Pancreas (tissue), 10 donors: ENCODE data around the gene MPC1. TPM values are rescaled to one million over a fixed set of nuclear protein-coding genes. Genes with fewer than 3 reads are reported as not detected.
A peak's percentile ranks its signal among the peaks of the same experiment; 100 is the strongest.

ENCODE experiments used
- ATAC-seq, 4 donors: fragments of 200-7000 bp; cut with Tn5 transposase; one replicate each; pipeline versions ENCODE4 v1.8.0 to v1.9.1; 2020; ENCODE audit warnings: mild to moderate bottlenecking in 4 of 4, moderate library complexity in 4 of 4
- DNase-seq, 6 donors: peaks; one replicate each; pipeline ENCODE4 v3.0.0-alpha.2; 2020
- FAIRE-seq: peaks from 2 replicates; lab custom pipeline; 2012; peaks lifted over from hg19 to GRCh38; lab: Jason Lieb, UNC
- H3K27ac ChIP-seq, 4 donors: fragments of 200-600 bp; sonication (generic); 1 replicate in 3 of 4; 2 replicates in 1 of 4; pipeline versions ENCODE4 v1.5.0 to v1.8.0; 2020
- H3K27me3 ChIP-seq, 4 donors: fragments of 200-600 bp; one replicate each; pipeline ENCODE4 v1.8.0; 2021
- H3K36me3 ChIP-seq, 3 donors: fragments of 200-600 bp; sonication (generic) in 1 of 3; one replicate each; pipeline versions ENCODE4 v1.5.0 to v1.8.0; 2020 to 2021
- H3K4me1 ChIP-seq, 3 donors: fragments of 200-600 bp; one replicate each; pipeline ENCODE4 v1.8.0; 2021
- H3K4me3 ChIP-seq, 4 donors: fragments of 200-600 bp; sonication (generic) in 2 of 4; one replicate each; pipeline versions ENCODE4 v1.5.0 to v1.8.0; 2020 to 2021
- H3K9me3 ChIP-seq, 4 donors: fragments of 200-600 bp; one replicate each; pipeline ENCODE4 v1.8.0; 2021
- CTCF ChIP-seq, 4 donors: fragments of 200-600 bp; sonication (generic) in 3 of 4; IDR thresholded peaks; one replicate each; pipeline versions ENCODE4 v1.5.0 to v1.8.0; 2021; ENCODE audit warnings: antibody characterized with exemption in 4 of 4
- WGBS, 2 donors: extraction: QIAGEN DNeasy Blood & Tissue Kit; methylation state at CpG; one replicate each; pipeline ENCODE4 v1.1.7; 2013; 5-methylcytosine and 5-hydroxymethylcytosine counted together
- intact Hi-C, 3 donors: fragments of 100-400 bp; cut with DNase I; formaldehyde crosslinking; loops; one replicate each; pipeline versions ENCODE4 v1.11.1 to v1.14.2; 2022
- polyA plus RNA-seq, 2 donors: library from polyadenylated mRNA; stranded (reverse); fragments of 200-250 nt; gene quantifications; one replicate each; pipeline ENCODE4 v1.2.3, GENCODE V29; 2013
- total RNA-seq, 6 donors: library from RNA; stranded (reverse); fragmentation: NEBNext Ultra II Directional in 4 of 6; extraction: Animal tissue kit (Norgen Biotek cat#: 25700) in 4 of 6; gene quantifications; one replicate each; pipeline versions ENCODE4 v1.2.1 to v1.2.4, GENCODE V29; 2021 to 2023
- donor health status: healthy with polysubstance abuse.
- donor health status: DM: no; HTN: no; CAD: no; lungs with moderate emphysema.
- donor health status: DM: no; HTN: no; CAD: no.
- donor health status: control.
- donor health status: control.
- donor health status: Bipolar disorder and iron deficiency.
- donor health status: DM: yes; HTN: yes; CAD: no.
- donor health status: DM: no; HTN: no; CAD: no.
- donor health status: DM: no; HTN: no; CAD: no.
- donor health status: DM: yes; HTN: yes; CAD: no.

Gene MPC1
- total and polyA plus RNA-seq, 8 donors, result 17.0 to 56.3 (median 26.8) TPM

- no peak overlapping the region for H3K27ac ChIP-seq
- no peak for TF ChIP-seq CTCF (IDR thresholded peaks at IDR 0.05)
- no peak for DNase-seq
- H3K4me3 ChIP-seq, result no peak overlapping the region
- no peak for FAIRE-seq
- intact Hi-C loops, result no loop called here
- ATAC-seq, result no peak
- H3K4me1 ChIP-seq, result no peaks in the 10 kb centered on the region
- WGBS, 2 donors, result 49 to 74% methylated on average over 1 of the region's 1 CpG
- H3K9me3 ChIP-seq, result no peaks in the 10 kb centered on the region
- H3K36me3 ChIP-seq, result no peaks in the 10 kb centered on the region
- H3K27me3 ChIP-seq, result no peaks in the 10 kb centered on the region
Observed at GRCh38 chr6:166353507-166353906, 29.2 kb downstream of the MPC1 start.

- DNase-seq (no peak), ATAC-seq (no peak), FAIRE-seq (no peak)
- H3K36me3 ChIP-seq, result no peaks in the 10 kb centered on the region
- H3K4me3 ChIP-seq, result no peak overlapping the region
- no peak for TF ChIP-seq CTCF (IDR thresholded peaks at IDR 0.05)
- no peaks in the 10 kb centered on the region for H3K9me3 ChIP-seq
- no peak overlapping the region for H3K27ac ChIP-seq
- intact Hi-C loops, result no loop called here
- no peaks in the 10 kb centered on the region for H3K27me3 ChIP-seq
- no peaks in the 10 kb centered on the region for H3K4me1 ChIP-seq
Observed at GRCh38 chr6:166352923-166353322, 29.8 kb downstream of the MPC1 start.

- DNase-seq (peak in 2 of 6 donors; percentile 15 to 26), ATAC-seq (peak; percentile 80 to 91 (median 88)), FAIRE-seq (no peak)
- WGBS, 2 donors, result 21 to 24% methylated on average over 4 of the region's 4 CpGs
- no peak for TF ChIP-seq CTCF (IDR thresholded peaks at IDR 0.05)
- no peak overlapping the region for H3K4me3 ChIP-seq
- H3K4me1 ChIP-seq, result no peaks in the 10 kb centered on the region
- H3K27ac ChIP-seq, result peak overlapping the region in 2 of 4 donors; percentile 11 to 38
- no peaks in the 10 kb centered on the region for H3K27me3 ChIP-seq
- no peaks in the 10 kb centered on the region for H3K9me3 ChIP-seq
- no peaks in the 10 kb centered on the region for H3K36me3 ChIP-seq
- intact Hi-C loops, result no loop called here
Observed at GRCh38 chr6:166351715-166352285, 30.9 kb downstream of the MPC1 start.

GRCh38 chr6:166348305-166348949 lies 34.3 kb downstream of the MPC1 start:
- H3K9me3 ChIP-seq, result no peaks in the 10 kb centered on the region
- H3K4me3 ChIP-seq, result no peak overlapping the region
- DNase-seq, result no peak
- intact Hi-C loops, result no loop called here
- H3K27me3 ChIP-seq, result no peaks in the 10 kb centered on the region
- no peaks in the 10 kb centered on the region for H3K4me1 ChIP-seq
- TF ChIP-seq CTCF (IDR thresholded peaks at IDR 0.05), result no peak
- no peak overlapping the region for H3K27ac ChIP-seq
- no peaks in the 10 kb centered on the region for H3K36me3 ChIP-seq
- WGBS, 2 donors, result 80 to 89% methylated on average over 6 of the region's 6 CpGs
- no peak for FAIRE-seq
- ATAC-seq, result no peak

GRCh38 chr6:166346965-166347364 lies 35.8 kb downstream of the MPC1 start:
- H3K27me3 ChIP-seq, result no peaks in the 10 kb centered on the region
- no peaks in the 10 kb centered on the region for H3K36me3 ChIP-seq
- no peaks in the 10 kb centered on the region for H3K4me1 ChIP-seq
- ATAC-seq (no peak), DNase-seq (no peak), FAIRE-seq (no peak)
- no peak overlapping the region for H3K27ac ChIP-seq
- no peaks in the 10 kb centered on the region for H3K9me3 ChIP-seq
- no peak for TF ChIP-seq CTCF (IDR thresholded peaks at IDR 0.05)
- H3K4me3 ChIP-seq, result no peak overlapping the region
- intact Hi-C loops, result no loop called here
